PC-3 (cell line): ENCODE measurements around the gene L3MBTL4. TPM values are rescaled to one million over a fixed set of nuclear protein-coding genes. Genes with fewer than 3 reads are reported as not detected.

Source experiments
- ATAC-seq: fragments of 200-7000 bp; cut with Tn5 transposase; 2 replicates; pipeline ENCODE4 v1.9.1; 2020; ENCODE audit warnings: mild to moderate bottlenecking, moderate library complexity
- BruUV-seq: library from RNA; stranded (reverse); fragments of 400-500 nt; replicated peaks from 2 replicates; lab custom pipeline; 2021; lab: Mats Ljungman, UMichigan
- CTCF ChIA-PET: fragments of 300-600 bp; sonication (Branson Sonifier 250); formaldehyde crosslinking; loops from one replicate; lab custom pipeline; 2022; ENCODE audit warnings: antibody characterized with exemption; lab: Charles Lee
- POLR2A ChIA-PET: fragments of 300-600 bp; sonication (Branson Sonifier 250); formaldehyde crosslinking; loops from one replicate; lab custom pipeline; 2022; ENCODE audit warnings: antibody characterized with exemption; ENCODE audit not compliant: unreplicated experiment; lab: Charles Lee
- DNase-seq: peaks from one replicate; pipeline ENCODE4 v3.0.0-alpha.2; 2015
- H2AFZ ChIP-seq: fragments of 300-600 bp; sonication (generic); 2 replicates; pipeline ENCODE4 v1.6.0; 2016; ENCODE audit warnings: antibody characterized with exemption, low read length
- H3F3A ChIP-seq: fragments of 300-600 bp; sonication (generic); one replicate; pipeline ENCODE4 v1.6.0; 2017; ENCODE audit warnings: antibody characterized with exemption, low read length, control low read depth, mild to moderate bottlenecking; ENCODE audit not compliant: unreplicated experiment
- H3K27ac ChIP-seq: fragments of 300-600 bp; sonication (generic); 2 replicates; pipeline ENCODE4 v1.5.1; 2016; ENCODE audit warnings: mild to moderate bottlenecking, low read length
- H3K27me3 ChIP-seq: fragments of 300-600 bp; sonication (generic); 2 replicates; pipeline ENCODE4 v1.6.1; 2016; ENCODE audit warnings: low read length, mixed read lengths
- H3K36me3 ChIP-seq: fragments of 300-600 bp; sonication (generic); 2 replicates; pipeline ENCODE4 v1.6.1; 2016; ENCODE audit warnings: low read depth, mixed run types, low read length, mixed read lengths
- H3K4me1 ChIP-seq: fragments of 300-600 bp; sonication (generic); 2 replicates; pipeline ENCODE4 v1.5.1; 2016; ENCODE audit warnings: low read length; ENCODE audit not compliant: insufficient read depth
- H3K4me2 ChIP-seq: fragments of 300-600 bp; sonication (generic); 2 replicates; pipeline ENCODE4 v1.6.0; 2016; ENCODE audit warnings: low read length
- H3K4me3 ChIP-seq: fragments of 300-600 bp; sonication (generic); 2 replicates; pipeline ENCODE4 v1.5.1; 2016; ENCODE audit warnings: mild to moderate bottlenecking, low read length, mixed read lengths
- H3K79me2 ChIP-seq: fragments of 300-600 bp; sonication (generic); 2 replicates; pipeline ENCODE4 v1.6.1; 2017; ENCODE audit warnings: low read length, mixed read lengths
- H3K9ac ChIP-seq: fragments of 300-600 bp; sonication (generic); 2 replicates; pipeline ENCODE4 v1.6.0; 2016; ENCODE audit warnings: mild to moderate bottlenecking, low read length
- H3K9me2 ChIP-seq: fragments of 300-600 bp; sonication (generic); replicated peaks from 2 replicates; pipeline ENCODE4 v1.6.1; 2016; ENCODE audit warnings: mixed run types, low read length, mixed read lengths
- H3K9me3 ChIP-seq: fragments of 300-600 bp; sonication (generic); 2 replicates; pipeline ENCODE4 v1.6.1; 2016; ENCODE audit warnings: low read length, mixed read lengths
- H4K20me1 ChIP-seq: fragments of 300-600 bp; sonication (generic); 2 replicates; pipeline ENCODE4 v1.6.1; 2016; ENCODE audit warnings: low read length, mixed read lengths
- CTCF ChIP-seq: fragments of 300-600 bp; sonication (generic); conservative IDR thresholded peaks from 2 replicates; pipeline ENCODE4 v1.5.1; 2017; ENCODE audit warnings: antibody characterized with exemption, low read depth, mild to moderate bottlenecking, low read length
- EZH2 ChIP-seq: fragments of 300-600 bp; sonication (generic); IDR thresholded peaks from one replicate; pipeline ENCODE4 v1.6.1; 2017; ENCODE audit warnings: antibody characterized with exemption, mild to moderate bottlenecking, low read length; ENCODE audit not compliant: unreplicated experiment
- EZH2phosphoT487 ChIP-seq: fragments of 300-600 bp; sonication (generic); IDR thresholded peaks from 2 replicates; pipeline ENCODE4 v1.6.1; 2018; ENCODE audit warnings: mild to moderate bottlenecking, antibody characterized with exemption, low read length, borderline replicate concordance
- intact Hi-C: fragments of 100-400 bp; cut with micrococcal nuclease; formaldehyde crosslinking; loops from 2 replicates; pipeline ENCODE4 v1.9.0; 2023
- total RNA-seq: library from RNA; depleted of rRNA; stranded (reverse); fragments of >200 nt; gene quantifications from 2 replicates; pipeline ENCODE4 v1.2.3, GENCODE V29; 2014

The L3MBTL4 gene
- total RNA-seq, 1 experiment from 2014 or later: 0.47 TPM

DNA sequence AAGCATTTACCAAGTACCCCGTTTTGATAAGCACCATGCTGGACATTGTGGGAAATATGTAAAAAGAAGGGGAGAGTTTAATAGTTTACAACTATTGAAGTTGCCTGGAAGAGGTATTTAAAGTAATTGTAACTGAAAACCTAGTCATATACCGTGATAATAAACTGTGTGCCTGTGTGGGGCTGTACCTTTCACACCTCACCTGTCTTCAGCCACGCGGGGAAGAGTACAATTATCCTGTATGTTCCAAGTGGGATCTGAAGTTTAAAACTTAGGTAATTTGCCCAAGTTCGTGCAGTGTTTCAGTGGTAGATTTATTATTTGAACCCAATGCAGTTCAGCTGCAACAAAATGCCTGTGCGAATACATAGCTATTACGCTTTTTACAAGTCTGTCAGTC, 391.2 kb downstream of the L3MBTL4 start:
- Histone ChIP-seq H3K4me3 (no peak overlapping the region), H3K4me2 (no peak overlapping the region), H2AFZ (no peak overlapping the region), H3K9me2 (no peaks in the 10 kb centered on the region), H3K27ac (no peak overlapping the region), H3K9ac (no peak overlapping the region), H3K79me2 (no peaks in the 10 kb centered on the region), H3F3A (no peaks in the 10 kb centered on the region), H3K9me3 (no peaks in the 10 kb centered on the region), H3K36me3 (no peaks in the 10 kb centered on the region), H3K27me3 (no peaks in the 10 kb centered on the region), H3K4me1 (no peaks in the 10 kb centered on the region), H4K20me1 (no peaks in the 10 kb centered on the region)
- CTCF ChIA-PET: no interaction called here
- TF ChIP-seq CTCF: no peak
- TF ChIP-seq EZH2: no peak
- TF ChIP-seq EZH2phosphoT487: no peak
- BruUV-seq: no TSS peak
- intact Hi-C loops: no loop called here
- ATAC-seq (no peak), DNase-seq (no peak)
- POLR2A ChIA-PET: no interaction called here

GRCh38 chr18:6022845-6023244, 391.9 kb downstream of the L3MBTL4 start:
- Histone ChIP-seq H3K36me3 (no peaks in the 10 kb centered on the region), H2AFZ (no peak overlapping the region), H3K4me3 (no peak overlapping the region), H4K20me1 (no peaks in the 10 kb centered on the region), H3K9ac (no peak overlapping the region), H3K9me2 (no peaks in the 10 kb centered on the region), H3K79me2 (no peaks in the 10 kb centered on the region), H3K4me1 (no peaks in the 10 kb centered on the region), H3K9me3 (no peaks in the 10 kb centered on the region), H3K4me2 (no peak overlapping the region), H3F3A (no peaks in the 10 kb centered on the region), H3K27ac (no peak overlapping the region), H3K27me3 (no peaks in the 10 kb centered on the region)
- POLR2A ChIA-PET: no interaction called here
- TF ChIP-seq EZH2 (no peak), EZH2phosphoT487 (no peak), CTCF (no peak)
- DNase-seq: no peak
- CTCF ChIA-PET: no interaction called here
- intact Hi-C loops: no loop called here
- no peak; the same call in 1 of the 2 replicates for ATAC-seq
- no TSS peak for BruUV-seq

DNA sequence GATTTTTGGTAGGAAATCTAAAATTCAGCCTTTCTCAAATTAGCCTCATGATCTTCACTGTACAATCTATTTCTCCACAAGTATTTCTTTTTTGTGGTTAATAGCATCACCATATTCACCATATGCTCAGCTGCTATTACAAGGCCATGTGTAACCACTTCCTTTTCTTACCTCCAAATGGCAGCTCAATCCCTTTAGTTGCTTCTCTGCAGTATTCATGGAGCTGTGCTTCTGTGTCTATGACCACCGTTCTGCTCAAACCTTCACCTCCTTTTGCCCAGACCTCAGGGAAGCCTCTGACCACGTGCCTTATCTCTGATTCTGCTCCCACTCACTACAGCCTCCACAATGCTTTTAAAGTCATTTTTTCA, 392.7 kb downstream of the L3MBTL4 start:
- Histone ChIP-seq H3K36me3 (no peaks in the 10 kb centered on the region), H3K4me2 (no peak overlapping the region), H3K9ac (no peak overlapping the region), H2AFZ (no peak overlapping the region), H3K4me1 (no peaks in the 10 kb centered on the region), H3K9me2 (no peaks in the 10 kb centered on the region), H4K20me1 (no peaks in the 10 kb centered on the region), H3K27me3 (no peaks in the 10 kb centered on the region), H3K79me2 (no peaks in the 10 kb centered on the region), H3K27ac (no peak overlapping the region), H3F3A (no peaks in the 10 kb centered on the region), H3K4me3 (no peak overlapping the region), H3K9me3 (no peaks in the 10 kb centered on the region)
- ATAC-seq (no peak), DNase-seq (no peak)
- intact Hi-C loops: no loop called here
- ChIA-PET POLR2A (no interaction called here), CTCF (no interaction called here)
- BruUV-seq: no TSS peak
- TF ChIP-seq EZH2phosphoT487 (no peak), CTCF (no peak), EZH2 (no peak)
